ENCODE measurements around the gene PAXIP1. TPM values are rescaled to one million over a fixed set of nuclear protein-coding genes. Genes with fewer than 3 reads are reported as not detected.

PAXIP1 gene
- total RNA-seq, 2 donors from 2014 or later = 12.0 to 13.0 TPM

GRCh38 chr7:155032978-155033377 is 30.1 kb upstream of the PAXIP1 start:
- no peaks in the 10 kb centered on the region for H3K36me3 ChIP-seq
- no peak overlapping the region for H3K27ac ChIP-seq
- H3K4me3 ChIP-seq = no peak overlapping the region
- H3K4me1 ChIP-seq (ENCODE audit: control insufficient read depth in 1 of 2, low read depth in 2 of 2) = no peaks in the 10 kb centered on the region
- DNase-seq (ENCODE audit: low spot score) (no peak), ATAC-seq (ENCODE audit: insufficient number of reproducible peaks, low FRiP score, low read depth) (no peak)
- no peaks in the 10 kb centered on the region for H3K9me3 ChIP-seq
- H3K27me3 ChIP-seq (replicated peaks; ENCODE audit: insufficient read depth) = no peaks in the 10 kb centered on the region
- TF ChIP-seq CTCF (IDR thresholded peaks at IDR 0.05) = no peak

- no peaks in the 10 kb centered on the region for H3K36me3 ChIP-seq
- TF ChIP-seq CTCF (IDR thresholded peaks at IDR 0.05) = no peak
- H3K27me3 ChIP-seq (replicated peaks; ENCODE audit: insufficient read depth) = no peaks in the 10 kb centered on the region
- ATAC-seq (ENCODE audit: insufficient number of reproducible peaks, low FRiP score, low read depth) (no peak), DNase-seq (ENCODE audit: low spot score) (no peak)
- no peak overlapping the region for H3K4me3 ChIP-seq
- no peaks in the 10 kb centered on the region for H3K9me3 ChIP-seq
- H3K27ac ChIP-seq = no peak overlapping the region
- H3K4me1 ChIP-seq (ENCODE audit: control insufficient read depth in 1 of 2, low read depth in 2 of 2) = no peaks in the 10 kb centered on the region
These were observed 25.0 kb upstream of the PAXIP1 start for GRCh38 chr7:155027879-155028278.

- Histone ChIP-seq H3K36me3 (no peaks in the 10 kb centered on the region), H3K4me1 (ENCODE audit: control insufficient read depth in 1 of 2, low read depth in 2 of 2) (no peaks in the 10 kb centered on the region), H3K9me3 (no peaks in the 10 kb centered on the region), H3K27ac (no peak overlapping the region), H3K27me3 (replicated peaks; ENCODE audit: insufficient read depth) (no peaks in the 10 kb centered on the region), H3K4me3 (no peak overlapping the region)
- no peak for TF ChIP-seq CTCF (IDR thresholded peaks at IDR 0.05)
- DNase-seq (ENCODE audit: low spot score) (no peak), ATAC-seq (ENCODE audit: insufficient number of reproducible peaks, low FRiP score, low read depth) (no peak)
These were observed 18.8 kb upstream of the PAXIP1 start for GRCh38 chr7:155021699-155022145.

- no peak overlapping the region for H3K27ac ChIP-seq
- no peaks in the 10 kb centered on the region for H3K9me3 ChIP-seq
- no peak overlapping the region for H3K4me3 ChIP-seq
- no peaks in the 10 kb centered on the region for H3K27me3 ChIP-seq (replicated peaks; ENCODE audit: insufficient read depth)
- H3K4me1 ChIP-seq (ENCODE audit: control insufficient read depth in 1 of 2, low read depth in 2 of 2) = no peaks in the 10 kb centered on the region
- DNase-seq (ENCODE audit: low spot score) (no peak), ATAC-seq (ENCODE audit: insufficient number of reproducible peaks, low FRiP score, low read depth) (no peak)
- no peak for TF ChIP-seq CTCF (IDR thresholded peaks at IDR 0.05)
- no peaks in the 10 kb centered on the region for H3K36me3 ChIP-seq
These were observed 18.1 kb upstream of the PAXIP1 start for GRCh38 chr7:155020996-155021395.

- Histone ChIP-seq H3K9me3 (no peaks in the 10 kb centered on the region), H3K36me3 (no peaks in the 10 kb centered on the region), H3K27me3 (replicated peaks; ENCODE audit: insufficient read depth) (no peaks in the 10 kb centered on the region), H3K4me1 (ENCODE audit: control insufficient read depth in 1 of 2, low read depth in 2 of 2) (no peaks in the 10 kb centered on the region), H3K27ac (no peak overlapping the region), H3K4me3 (no peak overlapping the region)
- DNase-seq (ENCODE audit: low spot score) (no peak), ATAC-seq (ENCODE audit: insufficient number of reproducible peaks, low FRiP score, low read depth) (no peak)
- TF ChIP-seq CTCF (IDR thresholded peaks at IDR 0.05) = no peak
These were observed 14.9 kb upstream of the PAXIP1 start for GRCh38 chr7:155017834-155018233.

Data from thoracic aorta (tissue), 2 donors.